ENCODE data around the gene UBE2H.
"Not testable (repeated sequence)": the region's sequence is repeated elsewhere in the genome, so short reads cannot be mapped to it uniquely, and the experiment has no call there.

The UBE2H gene

GRCh38 chr7:129827467-129827990, 125.2 kb downstream of the UBE2H start:
- H3K27me3 ChIP-seq (ENCODE audit: low read depth, low read length) = no peaks in the 10 kb centered on the region
- no peaks in the 10 kb centered on the region for H3K79me2 ChIP-seq (ENCODE audit: low read length)
- no peaks in the 10 kb centered on the region for H3K9me3 ChIP-seq (ENCODE audit: insufficient read depth, low read length)
- no peaks in the 10 kb centered on the region for H4K20me1 ChIP-seq (ENCODE audit: insufficient read depth, low read length)
- no peak overlapping the region for H3K4me2 ChIP-seq (ENCODE audit: low read length)
- no peak overlapping the region for H3K4me3 ChIP-seq (ENCODE audit: low read length)
- H3K27ac ChIP-seq (ENCODE audit: low read length) = no peak overlapping the region
- no peak overlapping the region for H3K9ac ChIP-seq (ENCODE audit: low read length)
- no peak for TF ChIP-seq CTCF (IDR thresholded peaks at IDR 0.05; ENCODE audit: low read depth, low read length)
- TF ChIP-seq EZH2phosphoT487 (IDR thresholded peaks at IDR 0.05; ENCODE audit: low read depth) = no peak
- H2AFZ ChIP-seq (ENCODE audit: low read depth, low read length) = no peak overlapping the region
- peaks cover 18% of the 10 kb centered on the region for H3K4me1 ChIP-seq (ENCODE audit: low read length)
- peaks cover 5% of the 10 kb centered on the region for H3K36me3 ChIP-seq (replicated peaks; ENCODE audit: low read depth, low read length)

GRCh38 chr7:129826895-129827294, 125.9 kb downstream of the UBE2H start:
- not testable (repeated sequence) for H3K27ac ChIP-seq (ENCODE audit: low read length); H3K9ac ChIP-seq (ENCODE audit: low read length); H3K4me3 ChIP-seq (ENCODE audit: low read length); H2AFZ ChIP-seq (ENCODE audit: low read depth, low read length); H3K79me2 ChIP-seq (ENCODE audit: low read length); H3K4me2 ChIP-seq (ENCODE audit: low read length); H3K36me3 ChIP-seq (replicated peaks; ENCODE audit: low read depth, low read length); H3K27me3 ChIP-seq (ENCODE audit: low read depth, low read length); H3K9me3 ChIP-seq (ENCODE audit: insufficient read depth, low read length); H4K20me1 ChIP-seq (ENCODE audit: insufficient read depth, low read length)
- H3K4me1 ChIP-seq (ENCODE audit: low read length) = peaks cover 18% of the 10 kb centered on the region

GRCh38 chr7:129825209-129825970, 127.4 kb downstream of the UBE2H start:
- Histone ChIP-seq H3K9ac (ENCODE audit: low read length) (peak overlapping the region; percentile 50), H3K36me3 (replicated peaks; ENCODE audit: low read depth, low read length) (no peaks in the 10 kb centered on the region), H2AFZ (ENCODE audit: low read depth, low read length) (peak overlapping the region; percentile 95), H3K9me3 (ENCODE audit: insufficient read depth, low read length) (no peaks in the 10 kb centered on the region), H3K4me1 (ENCODE audit: low read length) (peaks cover 16% of the 10 kb centered on the region), H3K4me2 (ENCODE audit: low read length) (peak overlapping the region; percentile 93), H3K27ac (ENCODE audit: low read length) (no peak overlapping the region), H3K4me3 (ENCODE audit: low read length) (peak overlapping the region; percentile 85), H3K79me2 (ENCODE audit: low read length) (no peaks in the 10 kb centered on the region), H4K20me1 (ENCODE audit: insufficient read depth, low read length) (no peaks in the 10 kb centered on the region), H3K27me3 (ENCODE audit: low read depth, low read length) (no peaks in the 10 kb centered on the region)
- TF ChIP-seq EZH2phosphoT487 (IDR thresholded peaks at IDR 0.05; ENCODE audit: low read depth) (no peak), CTCF (IDR thresholded peaks at IDR 0.05; ENCODE audit: low read depth, low read length) (peak; percentile 35)

GRCh38 chr7:129824291-129825208, 128.2 kb downstream of the UBE2H start:
- no peak overlapping the region for H3K27ac ChIP-seq (ENCODE audit: low read length)

GRCh38 chr7:129823143-129823542, 129.6 kb downstream of the UBE2H start:
- H3K27me3 ChIP-seq (ENCODE audit: low read depth, low read length); H3K36me3 ChIP-seq (replicated peaks; ENCODE audit: low read depth, low read length); H4K20me1 ChIP-seq (ENCODE audit: insufficient read depth, low read length); H2AFZ ChIP-seq (ENCODE audit: low read depth, low read length); H3K4me3 ChIP-seq (ENCODE audit: low read length); H3K4me1 ChIP-seq (ENCODE audit: low read length); H3K79me2 ChIP-seq (ENCODE audit: low read length); H3K9me3 ChIP-seq (ENCODE audit: insufficient read depth, low read length); H3K4me2 ChIP-seq (ENCODE audit: low read length); H3K27ac ChIP-seq (ENCODE audit: low read length); H3K9ac ChIP-seq (ENCODE audit: low read length): not testable (repeated sequence)

More at GRCh38 chr7:129824291-129825208, 128.2 kb downstream of the UBE2H start:
- Histone ChIP-seq H3K4me2 (ENCODE audit: low read length) (peak overlapping the region; percentile 93), H3K9me3 (ENCODE audit: insufficient read depth, low read length) (no peaks in the 10 kb centered on the region), H3K36me3 (replicated peaks; ENCODE audit: low read depth, low read length) (no peaks in the 10 kb centered on the region), H3K9ac (ENCODE audit: low read length) (peak overlapping the region; percentile 50), H3K4me1 (ENCODE audit: low read length) (peaks cover 9% of the 10 kb centered on the region; the same call in 1 of the 2 replicates), H4K20me1 (ENCODE audit: insufficient read depth, low read length) (no peaks in the 10 kb centered on the region), H3K4me3 (ENCODE audit: low read length) (peak overlapping the region; percentile 85), H2AFZ (ENCODE audit: low read depth, low read length) (peak overlapping the region; percentile 95), H3K27me3 (ENCODE audit: low read depth, low read length) (no peaks in the 10 kb centered on the region), H3K79me2 (ENCODE audit: low read length) (no peaks in the 10 kb centered on the region)
- peak; percentile 31 for TF ChIP-seq CTCF (IDR thresholded peaks at IDR 0.05; ENCODE audit: low read depth, low read length)
- no peak for TF ChIP-seq EZH2phosphoT487 (IDR thresholded peaks at IDR 0.05; ENCODE audit: low read depth)
